Activated CD8-positive, alpha-beta memory T cell treated with anti-CD3 and anti-CD28 coated beads for 48 hours (primary cell): ENCODE results near the gene MYH14.
"Not testable (repeated sequence)": the region's sequence is repeated elsewhere in the genome, so short reads cannot be mapped to it uniquely, and the experiment has no call there.

Experiments used
- DNase-seq, 3 experiments: peaks; one replicate each; pipeline ENCODE4 v3.0.0-alpha.2; 2020; ENCODE audit warnings: low read depth in 2 of 3, low spot score in 2 of 3

The MYH14 gene

DNA sequence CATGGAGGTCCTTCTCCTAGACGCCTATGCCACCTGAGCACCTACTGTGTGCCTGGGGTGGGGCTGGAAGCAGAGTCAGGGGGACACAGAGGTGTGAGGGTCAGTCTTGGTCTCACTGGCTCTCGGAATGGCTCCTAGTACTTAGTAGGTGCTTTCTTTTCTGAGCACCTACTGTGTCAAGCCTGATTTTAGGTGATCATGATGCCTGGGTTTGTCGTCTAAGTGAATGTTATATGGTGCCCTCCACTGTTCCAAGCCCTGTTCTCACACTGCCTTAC lies 20.0 kb downstream of the MYH14 start:
- DNase-seq = no peak

DNA sequence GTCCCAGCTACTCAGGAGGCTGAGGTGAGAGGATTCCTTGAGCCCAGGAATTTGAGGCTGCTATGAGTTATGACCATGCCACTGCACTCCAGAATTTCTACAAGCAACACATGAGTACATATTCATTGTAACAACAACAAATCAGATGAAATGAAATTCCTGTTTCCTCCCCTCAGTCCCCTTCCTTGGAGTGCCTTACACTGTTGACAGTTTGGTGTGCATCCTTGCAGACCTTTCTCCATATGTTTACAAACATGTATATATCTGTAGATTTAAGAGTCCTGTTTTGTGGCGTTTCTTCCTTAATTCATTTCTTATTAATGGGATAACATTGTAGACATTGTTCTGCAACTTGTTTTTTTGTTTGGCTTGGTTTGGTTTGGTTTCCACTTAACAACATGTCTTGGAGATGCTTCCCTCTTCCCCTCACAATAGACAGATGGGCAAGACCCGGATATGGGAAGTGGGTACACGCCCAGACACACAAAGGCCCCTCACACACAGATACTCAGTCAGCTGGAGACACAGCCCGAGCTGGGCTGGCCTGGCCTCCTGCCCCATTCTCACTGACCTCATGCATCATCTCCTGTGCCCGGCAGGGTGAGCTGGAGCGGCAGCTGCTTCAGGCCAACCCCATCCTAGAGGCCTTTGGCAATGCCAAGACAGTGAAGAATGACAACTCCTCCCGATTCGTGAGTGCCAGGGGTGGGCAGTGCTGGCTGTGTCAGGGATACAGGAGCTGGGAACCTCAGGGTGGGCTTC lies 21.7 kb downstream of the MYH14 start:
- DNase-seq = no peak

- DNase-seq = no peak
These were observed 23.1 kb downstream of the MYH14 start for GRCh38 chr19:50226536-50226935.

GRCh38 chr19:50228153-50228552 lies 24.7 kb downstream of the MYH14 start:
- not testable (repeated sequence) for DNase-seq

GRCh38 chr19:50230379-50231351 lies 27.2 kb downstream of the MYH14 start:
- DNase-seq = no peak

DNA sequence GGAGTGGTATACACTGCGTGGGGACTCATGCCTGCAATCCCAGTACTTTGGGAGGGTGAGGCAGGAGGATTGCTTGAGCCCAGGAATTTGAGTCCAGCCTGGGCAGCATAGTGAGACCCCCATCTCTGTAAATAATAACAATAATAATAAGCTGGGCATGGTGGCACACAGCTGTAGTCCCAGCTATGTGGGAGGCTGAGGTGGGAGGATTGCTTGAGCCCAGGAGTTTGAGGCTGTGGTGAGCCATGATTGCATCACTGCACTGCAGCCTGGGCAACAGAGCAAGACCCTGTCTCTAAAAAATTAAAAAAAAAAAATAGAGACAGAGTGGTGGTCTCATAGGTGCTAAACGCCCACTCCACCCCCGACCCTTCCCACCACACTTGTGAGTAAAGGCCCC lies 28.0 kb downstream of the MYH14 start:
- not testable (repeated sequence) for DNase-seq

- no peak for DNase-seq
These were observed 28.4 kb downstream of the MYH14 start for GRCh38 chr19:50231821-50232220.

DNA sequence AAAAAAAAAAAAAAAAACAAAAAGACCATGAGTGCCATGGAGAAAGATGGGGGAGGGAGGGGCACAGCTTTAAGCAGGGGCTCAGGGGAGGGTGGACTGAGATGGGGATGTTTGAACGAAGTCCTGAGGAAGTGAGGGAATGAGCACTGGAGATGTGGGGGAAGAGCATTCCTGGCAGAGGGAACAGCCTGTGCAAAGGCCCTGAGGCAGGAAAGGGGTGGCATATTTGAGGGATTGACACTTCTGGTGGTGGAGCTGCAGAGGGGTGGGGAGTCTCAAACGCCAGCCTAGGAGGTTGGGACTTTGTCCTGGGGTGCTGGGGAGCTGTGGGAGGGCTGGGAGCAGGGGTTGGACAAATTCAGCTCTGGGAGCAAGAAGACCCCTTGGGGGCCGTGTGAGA lies 29.2 kb downstream of the MYH14 start:
- DNase-seq = no peak

DNA sequence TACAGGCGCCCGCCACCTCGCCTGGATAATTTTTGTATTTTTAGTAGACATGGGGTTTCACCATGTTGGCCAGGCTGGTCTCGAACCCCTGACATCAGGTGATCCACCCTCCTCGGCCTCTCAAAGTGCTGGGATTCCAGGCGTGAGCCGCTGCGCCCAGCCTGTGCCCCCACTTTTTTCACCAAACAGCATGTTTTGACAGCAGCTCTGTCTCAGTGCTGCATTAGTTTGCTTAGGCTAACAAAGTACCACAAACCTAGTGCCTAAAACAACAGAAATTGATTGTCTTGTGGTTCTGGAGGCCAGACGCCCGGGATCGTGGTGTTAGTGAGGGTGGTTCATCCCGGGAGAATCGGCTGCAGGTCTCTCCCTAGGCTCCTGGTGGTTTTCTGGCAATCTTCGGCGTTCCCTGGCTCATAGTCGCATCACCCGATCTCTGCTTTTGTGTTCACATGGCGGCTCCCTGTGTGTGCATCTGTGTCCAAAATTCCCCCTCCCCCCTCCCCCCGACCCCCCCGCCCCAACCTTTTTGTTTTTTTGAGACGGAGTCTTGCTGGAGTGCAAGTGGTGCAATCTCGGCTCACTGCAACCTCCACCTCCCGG lies 30.0 kb downstream of the MYH14 start:
- no peak for DNase-seq

DNA sequence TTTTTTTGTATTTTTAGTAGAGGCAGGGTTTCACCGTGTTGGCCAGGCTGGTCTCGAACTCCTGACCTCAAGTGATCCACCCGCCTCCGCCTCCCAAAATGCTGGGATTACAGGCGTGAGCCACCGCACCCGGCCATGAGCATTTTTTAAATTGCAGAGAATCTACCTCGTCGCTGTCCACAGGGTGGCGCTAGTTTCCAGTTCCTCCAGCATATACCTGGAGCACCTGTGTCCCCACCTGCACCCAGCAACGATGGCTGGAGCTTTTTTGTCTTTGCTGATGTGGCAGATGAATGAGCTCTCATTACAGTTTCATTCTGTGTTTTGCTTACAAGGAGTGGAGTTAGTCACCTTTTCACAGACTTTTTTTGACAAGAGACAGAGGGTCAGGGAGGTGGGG lies 34.1 kb downstream of the MYH14 start:
- DNase-seq = not testable (repeated sequence)

DNA sequence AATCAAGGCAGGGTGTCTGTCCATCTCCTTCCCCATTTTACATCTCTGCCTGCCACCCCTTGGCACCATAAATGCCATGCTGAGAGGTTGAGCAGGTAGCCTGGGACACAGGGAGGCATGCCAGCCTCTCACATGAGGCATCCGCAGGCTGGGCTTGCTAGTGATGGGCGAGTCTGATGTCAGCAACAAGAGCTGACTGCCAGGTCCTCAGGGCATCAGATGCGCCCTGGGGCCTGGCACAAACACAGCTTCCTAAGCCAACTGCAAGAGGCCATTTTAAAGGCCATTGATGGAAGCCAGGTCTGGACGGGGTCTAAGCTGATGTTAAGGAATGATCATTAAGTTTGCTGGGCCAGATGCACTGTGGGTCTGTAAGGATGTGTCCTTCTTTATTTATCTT lies 34.6 kb downstream of the MYH14 start:
- DNase-seq = no peak

DNA sequence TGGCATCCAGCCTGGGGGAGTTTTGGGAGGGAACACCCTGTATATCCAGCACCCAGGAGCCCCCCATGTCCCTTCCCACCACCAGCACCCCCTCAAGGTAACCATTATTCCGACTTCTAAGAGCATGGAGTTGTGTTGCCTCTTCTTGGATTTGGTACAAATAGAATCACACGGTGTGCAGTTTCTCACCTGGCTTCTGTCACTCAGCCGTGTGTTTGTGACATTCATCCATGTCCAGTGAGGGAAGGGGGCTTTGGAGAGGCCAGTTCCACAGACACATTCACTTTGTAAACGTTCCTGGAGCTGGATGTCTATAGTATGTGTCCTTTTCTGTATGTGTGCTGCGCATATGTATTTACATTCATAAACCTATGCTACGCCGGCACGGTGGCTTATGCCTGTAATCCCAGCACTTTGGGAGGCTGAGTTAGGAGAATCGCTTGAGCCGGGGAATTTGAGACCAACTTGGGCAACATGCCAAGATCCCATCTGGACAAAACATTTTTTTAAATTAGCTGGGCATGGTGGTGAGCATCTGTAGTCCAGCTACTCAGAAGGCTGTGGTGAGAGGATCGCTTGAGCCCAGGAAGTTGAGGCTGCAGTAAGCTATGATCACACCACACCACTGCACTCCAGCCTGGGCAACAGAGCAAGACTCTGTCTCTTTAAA lies 36.6 kb downstream of the MYH14 start:
- no peak for DNase-seq

DNA sequence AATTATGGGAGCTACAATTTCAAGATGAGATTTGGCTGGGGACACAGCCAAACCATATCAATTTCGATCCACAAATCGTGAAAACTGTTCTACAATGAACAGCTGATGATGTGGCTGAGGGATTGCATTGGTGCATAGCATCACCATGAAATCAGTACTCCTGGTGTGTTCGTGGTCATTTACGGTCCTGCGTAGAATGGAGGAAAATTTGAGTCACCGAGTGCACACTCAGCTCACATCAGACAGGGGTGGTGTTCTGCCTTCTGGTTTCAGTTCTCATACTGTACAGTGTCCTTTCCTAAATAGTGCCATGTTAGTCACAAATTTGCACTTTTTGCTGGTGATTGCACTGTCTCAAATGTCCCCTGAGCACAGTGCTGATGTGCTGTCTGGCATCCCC lies 39.2 kb downstream of the MYH14 start:
- DNase-seq = no peak

GRCh38 chr19:50244695-50245094 lies 41.3 kb downstream of the MYH14 start:
- DNase-seq = no peak

GRCh38 chr19:50248413-50248812 lies 45.0 kb downstream of the MYH14 start:
- DNase-seq = no peak

- no peak for DNase-seq
These were observed 45.4 kb downstream of the MYH14 start for GRCh38 chr19:50248826-50249225.

DNA sequence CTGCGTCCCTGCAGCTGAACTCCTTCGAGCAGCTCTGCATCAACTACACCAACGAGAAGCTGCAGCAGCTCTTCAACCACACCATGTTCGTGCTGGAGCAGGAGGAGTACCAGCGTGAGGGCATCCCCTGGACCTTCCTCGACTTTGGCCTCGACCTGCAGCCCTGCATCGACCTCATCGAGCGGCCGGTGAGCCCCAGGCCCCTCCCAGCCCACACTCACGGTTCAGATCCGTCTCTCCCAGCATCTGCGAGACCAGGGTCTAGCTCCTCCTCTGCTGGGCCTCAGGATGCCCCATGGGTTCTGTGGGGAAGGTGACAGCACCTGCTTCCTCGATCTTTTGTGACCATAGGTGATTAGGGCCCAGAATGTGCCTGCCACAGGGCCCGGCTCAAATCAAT lies 46.2 kb downstream of the MYH14 start:
- no peak for DNase-seq

DNA sequence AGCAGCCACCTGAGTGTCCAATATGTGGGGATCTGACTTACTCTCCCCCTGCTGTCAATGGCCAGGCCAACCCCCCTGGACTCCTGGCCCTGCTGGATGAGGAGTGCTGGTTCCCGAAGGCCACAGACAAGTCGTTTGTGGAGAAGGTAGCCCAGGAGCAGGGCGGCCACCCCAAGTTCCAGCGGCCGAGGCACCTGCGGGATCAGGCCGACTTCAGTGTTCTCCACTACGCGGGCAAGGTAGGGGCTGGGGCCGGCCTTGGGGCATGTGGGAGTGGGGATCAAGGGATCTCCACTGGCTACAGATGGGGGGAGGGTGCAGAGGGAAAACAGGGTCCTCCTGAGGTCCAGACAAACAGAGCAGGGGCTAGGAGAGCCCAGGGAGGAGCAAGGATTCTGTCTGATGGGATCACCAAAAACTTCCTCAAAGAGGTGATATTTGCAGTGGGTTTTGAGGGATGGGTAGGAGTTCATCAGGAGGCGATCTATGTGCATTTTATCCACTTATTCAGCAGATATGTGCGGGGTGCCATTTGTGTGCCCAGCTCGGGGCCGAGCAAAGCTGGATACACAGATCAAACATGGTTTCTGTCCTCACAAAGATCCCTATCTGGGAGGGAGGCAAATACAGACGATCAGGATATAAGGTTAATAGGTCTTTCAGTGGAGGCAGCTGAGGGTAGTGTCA lies 47.2 kb downstream of the MYH14 start:
- DNase-seq = no peak

GRCh38 chr19:50252111-50252886 lies 48.9 kb downstream of the MYH14 start:
- DNase-seq = peak in 1 of 3 experiments; percentile 39

- DNase-seq = no peak
These were observed 49.5 kb downstream of the MYH14 start for GRCh38 chr19:50252887-50253268.
